ENCODE measurements around the gene SH3BP1.
A peak's percentile ranks its signal among the peaks of the same experiment; 100 is the strongest.

DNA sequence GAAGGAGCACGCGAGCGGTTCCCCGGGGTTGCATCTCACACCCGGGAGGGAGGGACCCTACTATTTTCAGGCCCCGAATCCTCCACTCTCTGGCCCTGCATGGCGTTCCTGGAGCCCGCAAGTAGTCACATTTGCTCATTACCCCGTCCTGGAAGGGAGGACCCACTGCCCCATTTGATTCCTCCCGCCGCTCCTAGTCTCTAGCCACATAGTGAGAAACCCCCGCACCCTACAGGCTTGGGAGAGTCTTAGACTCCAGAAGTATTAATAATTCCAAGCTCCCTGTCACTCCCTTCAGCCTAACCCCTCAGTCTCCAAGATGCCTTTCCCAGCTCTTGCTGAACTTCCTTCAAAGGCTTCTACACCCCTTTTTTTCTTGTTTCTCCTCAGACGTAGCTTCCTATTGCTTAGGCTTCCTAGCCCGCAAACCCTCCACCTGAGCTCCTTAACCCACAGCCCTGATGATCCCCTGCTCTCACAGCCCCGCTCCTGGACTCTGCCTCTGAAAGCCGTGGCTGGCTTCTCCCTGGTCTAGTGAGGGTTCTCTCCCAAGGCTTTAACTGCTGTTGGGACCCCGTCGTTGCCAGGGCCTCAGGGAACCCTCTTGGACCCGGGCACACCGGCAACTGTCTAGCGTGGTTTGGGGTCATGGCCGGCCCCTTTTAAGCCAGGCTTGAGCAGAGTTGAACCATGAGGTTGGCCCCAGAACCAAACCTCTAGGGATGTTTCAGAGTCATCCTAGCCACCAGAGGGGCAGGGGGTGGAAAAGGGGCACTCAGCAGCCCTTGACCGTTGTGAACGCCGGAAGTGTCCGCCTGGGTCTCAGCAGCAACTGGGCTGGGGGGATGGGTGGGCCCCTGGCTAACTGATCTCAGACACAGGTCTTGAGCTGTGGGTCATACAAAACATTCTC, 30.0 kb upstream of the SH3BP1 start:
- no peak for TF ChIP-seq CHD2 (IDR thresholded peaks at IDR 0.05; ENCODE audit: low read length)
- TF ChIP-seq SIN3A (conservative IDR thresholded peaks at IDR 0.05 in 1 of 2, IDR thresholded peaks at IDR 0.05 in 1 of 2; ENCODE audit: low read depth in 1 of 2, low read length in 2 of 2): peak in 1 of 2 experiments; percentile 46; a peak in 1 of 4 replicates
- no peak for TF ChIP-seq CTCF (IDR thresholded peaks at IDR 0.05; ENCODE audit: control extremely low read depth in 1 of 3, insufficient read depth in 1 of 3, low read depth in 1 of 3, low read length in 3 of 3)
- no peak for TF ChIP-seq TBP (IDR thresholded peaks at IDR 0.05; ENCODE audit: low read depth, low read length)
- no peak for TF ChIP-seq EZH2 (IDR thresholded peaks at IDR 0.05; ENCODE audit: low read depth, low read length, severe bottlenecking)
- TF ChIP-seq MAFK (IDR thresholded peaks at IDR 0.05; ENCODE audit: low read depth, low read length): no peak

All from H1 (cell line).